K562 (cell line): Measurements from ENCODE around the gene CUEDC2. TPM values are rescaled to one million over a fixed set of nuclear protein-coding genes. Genes with fewer than 3 reads are reported as not detected.

ENCODE experiments used
- CHD4 ChIP-seq: fragments of 200-600 bp; sonication (generic); IDR thresholded peaks from 3 replicates; pipeline ENCODE4 v1.6.1; 2012; ENCODE audit warnings: low read depth, mild to moderate bottlenecking, mixed read lengths, low read length, inconsistent platforms; ENCODE audit not compliant: insufficient read depth, insufficient replicate concordance, poor library complexity, severe bottlenecking
- ELF4 ChIP-seq: fragments of 450-650 bp; formaldehyde crosslinking; IDR thresholded peaks from 2 replicates; pipeline ENCODE4 v1.4.0; 2022; ENCODE audit warnings: missing genetic modification characterization
- MXD1 ChIP-seq: fragments of 250-450 bp; sonication (Bioruptor Pico); IDR thresholded peaks from 2 replicates; pipeline ENCODE4 v1.8.0; 2021; ENCODE audit warnings: borderline replicate concordance, mild to moderate bottlenecking, moderate library complexity; ENCODE audit not compliant: poor library complexity, severe bottlenecking
- PHF21A ChIP-seq: fragments of 450-650 bp; IDR thresholded peaks from 2 replicates; pipeline ENCODE4 v1.6.1; 2017; ENCODE audit warnings: low read depth, borderline replicate concordance
- TAF9B ChIP-seq: fragments of 450-650 bp; IDR thresholded peaks from 2 replicates; pipeline ENCODE4 v1.6.1; 2018; ENCODE audit warnings: mild to moderate bottlenecking; ENCODE audit not compliant: partially characterized antibody
- TEAD4 ChIP-seq, 2 experiments: sonication (generic) in 1 of 2; formaldehyde crosslinking in 1 of 2; IDR thresholded peaks; 2 replicates each; pipeline versions ENCODE4 v1.6.1 to v1.8.0; 2012 to 2022; ENCODE audit warnings: borderline replicate concordance in 1 of 2, inconsistent platforms in 1 of 2, low read length in 1 of 2, mild to moderate bottlenecking in 1 of 2, missing genetic modification reagents in 1 of 2
- ZNF280B ChIP-seq: fragments of 250-450 bp; sonication (Bioruptor Pico); IDR thresholded peaks from 2 replicates; pipeline ENCODE4 v1.5.1; 2021; ENCODE audit warnings: mild to moderate bottlenecking
- ZNF592 ChIP-seq: fragments of 450-650 bp; IDR thresholded peaks from 2 replicates; pipeline ENCODE4 v1.6.1; 2017; ENCODE audit warnings: antibody characterized with exemption, mild to moderate bottlenecking
- ZNF696 ChIP-seq: fragments of 250-450 bp; sonication (Bioruptor Pico); conservative IDR thresholded peaks from 2 replicates; pipeline ENCODE4 v1.4.0; 2020; ENCODE audit warnings: mild to moderate bottlenecking, moderate library complexity
- ZNF76 ChIP-seq: fragments of 250-450 bp; sonication (Bioruptor Pico); IDR thresholded peaks from 2 replicates; pipeline ENCODE4 v1.4.0; 2020; ENCODE audit warnings: mild to moderate bottlenecking, moderate library complexity, borderline replicate concordance
- polyA plus RNA-seq, 8 experiments: library from polyadenylated mRNA; depleted of rRNA in 4 of 8; stranded (reverse) in 5 of 8; unstranded in 3 of 8; fragments of >200 nt; fragmentation: Nextera tagmentation in 2 of 8; fragmentation: Illumina TruSeq in 1 of 8; extraction: Ambion mirVana in 2 of 8; extraction: Trizol in 1 of 8; gene quantifications; 2 replicates each; pipeline versions ENCODE4 v1.2.1 to v1.2.3, GENCODE V29; 2011 to 2014; ENCODE audit warnings: inconsistent platforms in 1 of 8, missing spikeins in 1 of 8
- total RNA-seq, 7 experiments: library from RNA; depleted of rRNA in 6 of 7; stranded (reverse); fragments of >200 nt in 6 of 7; fragmentation: Illumina TruSeq in 2 of 7; extraction: Trizol in 2 of 7; gene quantifications; 2 replicates each; pipeline versions ENCODE4 v1.2.1 to v1.2.3, GENCODE V29; 2011 to 2021; ENCODE audit warnings: low replicate concordance in 1 of 7

The CUEDC2 gene
- total and polyA plus RNA-seq, 9 of the 15 experiments (the other 6 are each of a cell fraction or from before 2014, with no cell fraction given), result 8.5 to 48.9 (median 27.4) TPM

GRCh38 chr10:102401342-102401654 is 31.1 kb downstream of the CUEDC2 start (continued):
- no peak for TF ChIP-seq ZNF592
- no peak for TF ChIP-seq PHF21A
- no peak for TF ChIP-seq CHD4
- TF ChIP-seq MXD1, result no peak
- TF ChIP-seq ZNF76 (CRISPR knock-in tag), result no peak
- no peak for TF ChIP-seq ELF4 (CRISPR knock-in tag)
- no peak for TF ChIP-seq TEAD4 (IDR thresholded peaks at IDR 0.05; ENCODE audit: low read length)
- no peak for TF ChIP-seq TEAD4 (CRISPR knock-in tag; IDR thresholded peaks at IDR 0.05; ENCODE audit: borderline replicate concordance)
- no peak for TF ChIP-seq TAF9B
- no peak for TF ChIP-seq ZNF696 (CRISPR knock-in tag)
- TF ChIP-seq ZNF280B, result no peak
